Measurements from ENCODE around the gene DIP2A. TPM values are rescaled to one million over a fixed set of nuclear protein-coding genes. Genes with fewer than 3 reads are reported as not detected.

The DIP2A gene
- total and polyA plus RNA-seq, 7 donors, result 9.0 to 49.3 (median 25.0) TPM

- Histone ChIP-seq H3K27ac (no peak overlapping the region), H3K36me3 (peaks cover 7 to 50% (median 15%) of the 10 kb centered on the region in 4 donors), H3K4me3 (no peak overlapping the region), H3K9me3 (no peaks in the 10 kb centered on the region), H3K27me3 (no peaks in the 10 kb centered on the region), H3K4me1 (no peaks in the 10 kb centered on the region)
- intact Hi-C loops (cut with DNase I), result no loop called here
- WGBS, 2 donors, result 94 to 95% methylated on average over 26 of the region's 26 CpGs
- TF ChIP-seq POLR2A (IDR thresholded peaks at IDR 0.05) (no peak), POLR2AphosphoS5 (IDR thresholded peaks at IDR 0.05) (no peak), EP300 (IDR thresholded peaks at IDR 0.05) (no peak), CTCF (IDR thresholded peaks at IDR 0.05) (no peak)
- no peak for DNase-seq
These were observed 39.8 kb downstream of the DIP2A start for GRCh38 chr21:46498335-46499050.

GRCh38 chr21:46500224-46500861 is 41.7 kb downstream of the DIP2A start:
- H3K36me3 ChIP-seq, result peaks cover 7 to 57% (median 18%) of the 10 kb centered on the region in 4 donors
- no peaks in the 10 kb centered on the region for H3K4me1 ChIP-seq
- no peak for DNase-seq
- H3K9me3 ChIP-seq, result no peaks in the 10 kb centered on the region
- H3K27ac ChIP-seq, result no peak overlapping the region
- H3K27me3 ChIP-seq, result no peaks in the 10 kb centered on the region
- H3K4me3 ChIP-seq, result no peak overlapping the region
- no peak for TF ChIP-seq CTCF (IDR thresholded peaks at IDR 0.05)
- TF ChIP-seq EP300 (IDR thresholded peaks at IDR 0.05), result no peak
- no peak for TF ChIP-seq POLR2AphosphoS5 (IDR thresholded peaks at IDR 0.05)
- TF ChIP-seq POLR2A (IDR thresholded peaks at IDR 0.05), result no peak
- intact Hi-C loops (cut with DNase I), result no loop called here
- 17 to 22% methylated on average over 3 of the region's 3 CpGs for WGBS, 2 donors

GRCh38 chr21:46503922-46504550 is 45.3 kb downstream of the DIP2A start:
- no peak for DNase-seq
- intact Hi-C loops (cut with DNase I), result no loop called here
- WGBS, 2 donors, result 68 to 92% methylated on average over 12 of the region's 12 CpGs
- Histone ChIP-seq H3K36me3 (peaks cover 2 to 42% (median 9%) of the 10 kb centered on the region in 4 donors), H3K9me3 (no peaks in the 10 kb centered on the region), H3K4me1 (no peaks in the 10 kb centered on the region), H3K27me3 (no peaks in the 10 kb centered on the region), H3K4me3 (no peak overlapping the region), H3K27ac (no peak overlapping the region)
- TF ChIP-seq CTCF (IDR thresholded peaks at IDR 0.05) (no peak), EP300 (IDR thresholded peaks at IDR 0.05) (no peak), POLR2AphosphoS5 (IDR thresholded peaks at IDR 0.05) (no peak), POLR2A (IDR thresholded peaks at IDR 0.05) (no peak)

- no peak for DNase-seq
- intact Hi-C loops (cut with DNase I), result no loop called here
- TF ChIP-seq CTCF (IDR thresholded peaks at IDR 0.05) (no peak), EP300 (IDR thresholded peaks at IDR 0.05) (no peak), POLR2AphosphoS5 (IDR thresholded peaks at IDR 0.05) (no peak), POLR2A (IDR thresholded peaks at IDR 0.05) (no peak)
These were observed 46.0 kb downstream of the DIP2A start for GRCh38 chr21:46504666-46505065.

More at GRCh38 chr21:46504666-46505065, 46.0 kb downstream of the DIP2A start:
- Histone ChIP-seq H3K27me3 (no peaks in the 10 kb centered on the region), H3K4me1 (no peaks in the 10 kb centered on the region), H3K4me3 (no peak overlapping the region), H3K36me3 (peaks cover 0 to 42% (median 9%) of the 10 kb centered on the region in 4 donors), H3K27ac (no peak overlapping the region), H3K9me3 (no peaks in the 10 kb centered on the region)
- 74 to 88% methylated on average over 5 of the region's 5 CpGs for WGBS, 2 donors
